NCI-H82 (cell line): ENCODE results near the gene PAMR1.
"Not testable (repeated sequence)": the region's sequence is repeated elsewhere in the genome, so short reads cannot be mapped to it uniquely, and the experiment has no call there.

Experiments
- DNase-seq: peaks from one replicate; lab custom pipeline; 2025; lab: John Stamatoyannopoulos, UW

The PAMR1 gene, protein sequence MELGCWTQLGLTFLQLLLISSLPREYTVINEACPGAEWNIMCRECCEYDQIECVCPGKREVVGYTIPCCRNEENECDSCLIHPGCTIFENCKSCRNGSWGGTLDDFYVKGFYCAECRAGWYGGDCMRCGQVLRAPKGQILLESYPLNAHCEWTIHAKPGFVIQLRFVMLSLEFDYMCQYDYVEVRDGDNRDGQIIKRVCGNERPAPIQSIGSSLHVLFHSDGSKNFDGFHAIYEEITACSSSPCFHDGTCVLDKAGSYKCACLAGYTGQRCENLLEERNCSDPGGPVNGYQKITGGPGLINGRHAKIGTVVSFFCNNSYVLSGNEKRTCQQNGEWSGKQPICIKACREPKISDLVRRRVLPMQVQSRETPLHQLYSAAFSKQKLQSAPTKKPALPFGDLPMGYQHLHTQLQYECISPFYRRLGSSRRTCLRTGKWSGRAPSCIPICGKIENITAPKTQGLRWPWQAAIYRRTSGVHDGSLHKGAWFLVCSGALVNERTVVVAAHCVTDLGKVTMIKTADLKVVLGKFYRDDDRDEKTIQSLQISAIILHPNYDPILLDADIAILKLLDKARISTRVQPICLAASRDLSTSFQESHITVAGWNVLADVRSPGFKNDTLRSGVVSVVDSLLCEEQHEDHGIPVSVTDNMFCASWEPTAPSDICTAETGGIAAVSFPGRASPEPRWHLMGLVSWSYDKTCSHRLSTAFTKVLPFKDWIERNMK

DNA sequence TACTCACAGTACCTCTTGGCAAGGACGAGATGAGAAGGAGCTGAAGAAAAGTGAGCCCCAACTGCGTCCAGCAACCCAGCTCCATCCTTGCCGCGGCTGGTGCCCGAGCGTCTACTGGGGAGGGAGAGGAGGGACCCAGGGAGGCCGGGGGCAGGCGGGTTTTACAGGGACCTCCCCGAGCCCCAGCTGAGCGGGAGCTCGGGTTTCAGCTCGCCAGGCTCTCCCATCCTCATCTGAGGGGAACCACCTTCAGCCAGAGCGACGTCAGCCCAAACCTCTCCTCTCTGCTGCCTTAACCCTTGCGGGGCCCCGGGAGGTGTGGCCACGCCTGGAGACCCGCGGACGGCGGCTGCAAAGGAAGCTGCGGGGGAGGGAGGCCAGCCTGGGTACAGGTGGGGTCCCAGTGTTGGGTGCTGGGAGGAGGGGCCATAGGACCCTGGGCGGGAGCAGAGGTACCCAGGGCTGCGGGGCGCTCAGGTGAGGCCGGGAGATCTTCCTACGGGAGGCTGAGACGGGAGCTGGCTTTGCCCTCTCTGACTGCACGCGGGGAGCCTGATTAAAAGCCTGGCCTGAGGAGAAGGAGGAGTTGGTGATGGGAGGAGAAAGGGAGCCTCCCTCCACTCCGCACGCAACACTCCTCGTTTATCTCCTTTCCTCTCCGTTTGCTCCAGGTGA lies at the start of gene PAMR1:
PAMR1 (minus strand) TSS at position 116 of the 675 bp plus-strand sequence; CDS start at position 85, 31 bp downstream.
- peak; percentile 27 for DNase-seq

DNA sequence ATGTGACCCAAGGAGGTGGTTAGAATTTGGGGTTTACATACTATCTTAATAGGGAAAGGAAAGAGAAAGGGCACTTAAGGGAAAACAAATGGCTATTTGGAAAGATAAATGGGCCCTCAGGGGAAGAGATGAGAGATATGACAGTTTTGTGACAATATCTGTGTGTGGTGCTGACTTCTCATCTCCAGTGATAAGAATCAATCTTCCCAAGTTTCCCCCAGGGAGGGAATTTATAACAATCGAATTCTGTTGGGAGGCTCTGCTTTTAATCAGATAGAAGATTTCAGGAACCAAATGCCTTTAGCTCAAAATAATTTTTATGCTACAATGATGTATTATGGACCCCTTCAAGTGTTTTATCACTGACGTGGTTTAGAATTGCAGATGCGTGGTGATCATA lies 46.3 kb upstream of the PAMR1 start:
- DNase-seq = no peak

DNA sequence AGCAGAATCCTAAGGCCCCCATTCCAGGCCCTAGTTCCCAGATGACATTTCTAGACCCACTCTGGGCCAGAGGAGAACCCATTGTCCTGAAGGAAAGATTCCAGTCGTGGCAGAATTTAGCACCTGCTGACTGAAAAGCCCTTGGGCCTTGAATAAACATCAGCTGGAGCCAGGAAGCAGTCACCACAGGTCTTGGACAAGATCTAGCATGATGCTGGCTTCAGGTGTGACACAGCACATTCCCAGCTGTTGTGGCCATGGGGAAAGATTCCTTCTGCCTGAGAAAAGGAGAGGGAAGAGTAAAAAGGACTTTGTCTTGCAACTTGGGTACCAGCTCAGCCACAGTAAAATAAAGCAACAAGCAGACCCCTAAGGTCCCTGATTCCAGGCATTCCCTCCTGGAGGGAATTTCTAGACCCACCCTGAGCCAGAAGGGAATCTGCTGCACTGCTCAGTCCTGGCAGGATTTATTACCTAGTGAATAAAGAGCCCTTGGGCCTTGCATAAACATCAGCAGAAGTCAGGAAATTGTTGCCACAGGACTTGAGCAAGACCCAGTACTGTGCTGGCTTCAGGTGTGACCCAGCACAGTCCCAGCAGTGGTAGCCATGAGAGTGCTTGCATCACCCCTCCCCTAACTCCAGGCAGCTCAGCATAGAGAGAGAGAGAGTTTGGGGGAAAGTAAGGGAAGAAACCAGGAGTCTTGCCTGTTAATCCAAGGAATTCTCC lies 42.5 kb upstream of the PAMR1 start:
- DNase-seq = no peak

DNA sequence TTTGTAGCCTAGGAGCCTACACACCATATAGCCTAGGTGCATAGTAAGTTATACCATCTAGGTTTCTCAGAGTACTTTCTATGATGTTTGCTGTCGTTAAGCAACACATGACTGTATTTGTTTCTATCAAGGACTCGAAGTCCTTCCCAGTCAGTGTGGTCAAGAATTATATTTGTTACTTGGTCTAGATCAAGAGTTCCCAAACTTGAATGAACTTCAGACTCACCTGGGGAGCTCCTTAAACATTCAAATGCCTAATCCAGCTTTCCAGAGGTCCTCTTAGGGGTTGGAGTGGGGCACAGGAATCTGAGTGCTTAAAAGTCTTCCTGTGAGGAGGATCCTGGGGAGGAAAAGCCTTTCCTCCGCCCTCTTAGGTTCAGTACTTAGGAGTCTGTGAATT lies 41.5 kb upstream of the PAMR1 start:
- DNase-seq = no peak

DNA sequence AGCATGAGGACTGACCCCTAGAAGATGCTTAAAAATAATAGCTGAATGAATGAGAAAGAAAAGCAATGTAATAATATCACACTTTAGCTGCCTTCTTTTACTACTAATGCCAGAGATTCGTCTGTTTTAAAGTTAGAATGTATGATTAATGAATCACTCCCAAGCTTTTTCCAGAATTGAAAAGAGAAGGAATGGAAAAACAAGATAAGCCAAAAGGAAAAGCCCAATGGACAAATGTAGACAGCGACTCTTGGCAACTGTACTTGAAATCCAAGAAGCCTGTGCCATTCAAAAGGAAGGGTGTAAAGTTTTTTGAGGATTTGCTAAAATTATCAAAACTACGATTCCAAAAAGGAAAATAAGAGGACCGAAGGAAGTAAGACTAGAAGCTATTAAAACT lies 40.8 kb upstream of the PAMR1 start:
- no peak for DNase-seq

DNA sequence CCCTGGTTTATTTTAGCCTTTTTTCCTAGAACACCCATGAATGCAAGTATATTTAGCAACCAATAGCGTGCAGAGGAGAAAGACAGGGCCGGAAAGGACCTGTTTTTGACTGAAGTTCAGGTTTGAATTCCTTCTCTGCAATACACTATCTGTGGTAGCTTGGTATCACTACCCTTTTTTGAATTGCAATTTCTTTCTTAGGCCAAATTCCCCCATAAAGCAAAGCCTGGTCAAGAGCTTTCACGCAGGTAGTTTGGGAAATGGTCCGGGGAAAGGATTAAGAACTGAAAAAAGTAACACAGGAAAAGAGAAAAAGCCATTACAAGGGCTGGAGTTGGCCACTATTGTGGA lies 38.8 kb upstream of the PAMR1 start:
- DNase-seq = no peak

DNA sequence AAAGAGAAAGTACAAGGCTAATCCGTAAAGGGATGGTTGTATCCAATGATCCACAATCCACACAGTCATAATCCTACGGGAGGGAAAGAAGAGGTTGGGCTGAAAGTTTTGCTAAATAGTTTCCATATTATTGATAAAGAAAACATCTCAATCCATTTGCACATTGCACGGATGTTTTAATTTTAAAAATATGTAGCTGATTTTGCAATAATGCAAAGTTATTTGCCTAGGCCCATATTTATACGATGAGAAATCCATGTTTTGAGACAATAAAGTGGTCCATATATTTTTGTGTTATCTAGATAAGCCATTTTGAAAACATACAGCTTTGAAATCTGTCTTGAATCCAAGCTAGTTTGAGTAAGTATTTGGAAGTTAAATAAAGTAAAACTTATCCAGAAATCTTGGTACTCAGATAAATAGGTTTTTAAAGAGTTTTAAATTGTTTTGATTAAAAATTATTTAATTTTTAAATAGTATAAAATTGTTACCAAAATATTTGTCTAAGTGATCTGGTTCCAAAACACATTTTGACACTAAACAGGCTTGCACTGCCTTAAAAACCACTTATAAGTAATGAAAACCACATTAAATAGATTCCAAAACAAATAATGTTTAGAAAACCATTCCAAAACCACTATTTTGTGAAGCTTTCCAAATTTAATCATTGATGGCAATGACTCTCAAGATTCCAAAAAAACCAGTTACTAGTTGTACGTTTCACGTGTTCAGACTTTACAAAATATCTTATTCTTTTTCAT lies 38.2 kb upstream of the PAMR1 start:
- DNase-seq = peak; percentile 0

DNA sequence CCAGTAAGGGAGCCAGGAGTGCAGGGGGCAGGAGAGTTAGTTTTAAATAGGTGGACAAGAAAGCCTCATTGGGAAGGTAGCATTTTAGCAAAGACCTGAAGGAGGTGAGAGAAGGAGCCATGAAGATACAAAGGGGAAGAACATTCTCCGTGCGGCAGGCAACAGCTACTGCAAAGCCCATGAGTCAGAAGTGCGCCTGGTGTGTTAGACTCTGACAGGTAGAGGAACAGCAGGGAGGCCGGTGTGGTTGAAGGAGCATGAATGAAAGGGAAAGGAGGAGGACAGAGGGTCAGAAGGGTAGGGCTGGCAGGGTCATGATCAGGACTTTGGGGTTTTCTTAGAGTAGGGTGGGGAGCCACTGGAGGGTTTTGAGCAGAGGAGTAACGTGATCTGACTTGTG lies 34.5 kb upstream of the PAMR1 start:
- no peak for DNase-seq

DNA sequence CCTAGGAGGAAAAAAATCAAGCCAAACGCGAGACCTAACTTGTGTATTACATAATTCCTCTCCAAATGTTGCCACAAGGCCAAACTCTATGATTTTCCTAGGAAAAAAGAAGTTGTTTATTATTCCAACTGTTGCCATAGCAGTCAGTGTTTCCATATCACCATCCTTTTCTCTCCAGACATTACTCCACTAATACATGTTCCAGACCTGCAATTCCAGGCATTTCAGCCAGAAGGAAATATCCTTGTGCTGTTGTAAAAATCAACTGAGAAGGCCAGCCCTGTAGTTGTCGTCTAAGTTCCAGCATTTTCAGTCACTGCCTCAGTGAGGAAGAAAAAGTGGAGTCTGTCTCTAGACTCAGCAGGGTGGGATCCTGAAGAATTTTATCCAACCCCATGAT lies 33.1 kb upstream of the PAMR1 start:
- no peak for DNase-seq

DNA sequence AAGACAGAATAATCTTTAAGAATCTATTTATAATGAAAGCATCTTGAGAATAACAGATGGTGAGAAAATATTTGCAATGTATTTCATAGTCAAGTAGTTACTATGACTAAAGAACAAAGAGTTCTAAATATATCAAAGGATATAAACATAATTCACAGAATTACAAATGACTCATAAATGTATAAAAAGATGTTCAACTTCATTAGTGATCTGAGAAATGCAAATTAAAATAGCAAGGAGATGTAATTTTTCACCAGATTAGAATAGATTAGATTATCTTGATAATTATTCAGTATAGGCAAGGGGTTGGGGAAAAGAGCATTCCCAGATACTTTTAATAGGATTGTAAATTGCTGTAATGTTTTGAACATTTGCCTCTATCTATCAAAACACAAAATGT lies 30.1 kb upstream of the PAMR1 start:
- DNase-seq = no peak

DNA sequence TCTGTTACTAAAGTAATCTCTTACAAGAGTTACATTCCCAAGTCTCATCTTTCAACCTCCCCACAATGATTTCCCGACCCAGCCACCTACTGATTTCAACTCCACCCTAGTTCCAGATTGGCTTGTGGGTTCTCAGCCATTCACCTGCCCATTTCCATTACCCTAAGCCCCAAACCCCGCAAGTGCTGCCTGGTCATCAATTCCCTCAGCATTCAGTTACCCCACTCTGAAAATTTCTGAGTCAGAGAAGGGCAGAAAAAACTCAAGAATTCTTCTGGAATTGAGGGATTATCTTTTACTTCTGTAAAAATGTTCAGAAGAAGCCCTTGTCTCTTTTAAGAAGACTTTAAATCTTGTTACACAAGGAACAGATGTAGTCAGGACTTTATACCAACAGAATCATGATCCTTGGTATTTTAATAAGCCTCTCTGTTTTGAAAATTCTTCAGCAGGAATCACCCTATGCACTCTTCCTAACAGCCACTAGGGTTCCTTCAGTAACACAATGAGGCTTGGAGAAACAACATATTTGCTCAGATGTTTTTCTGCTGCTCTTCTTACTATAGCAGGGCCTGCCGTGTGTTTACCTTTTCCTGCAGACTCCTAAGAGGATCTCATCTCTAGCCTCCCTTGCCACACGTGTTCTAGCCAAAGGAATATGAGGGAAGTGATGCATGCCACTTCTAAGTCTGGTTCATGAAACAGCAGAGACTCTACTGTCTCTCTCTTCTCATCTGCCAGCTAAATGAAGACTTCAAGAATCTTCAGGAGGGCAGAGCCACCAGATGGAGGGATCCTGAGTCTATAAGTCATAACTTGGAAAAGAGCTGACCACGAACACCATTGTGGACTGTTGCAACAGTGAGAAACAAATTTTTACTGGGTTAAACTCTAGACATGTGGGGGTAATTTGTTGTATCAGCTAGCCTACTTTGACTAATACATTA lies 29.3 kb upstream of the PAMR1 start:
- peak; percentile 47 for DNase-seq

DNA sequence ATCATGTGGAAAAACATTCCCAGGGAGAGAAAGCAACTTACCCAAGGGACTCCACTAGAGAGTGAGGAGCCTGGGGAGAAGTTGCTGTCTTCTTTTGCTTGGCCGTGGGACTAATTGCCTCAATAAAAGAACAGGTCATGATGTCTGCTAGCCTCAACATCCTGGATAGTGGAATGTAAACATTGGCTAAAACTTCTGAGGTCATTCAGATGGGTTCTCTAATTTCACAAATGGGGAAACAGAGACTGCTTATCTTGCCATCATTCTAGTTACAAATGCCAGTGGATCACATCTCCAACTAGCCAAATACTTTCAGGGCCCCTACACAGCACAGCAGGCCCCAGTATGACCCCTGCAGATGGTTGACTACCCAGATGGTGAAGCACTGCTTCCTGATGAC lies 28.4 kb upstream of the PAMR1 start:
- DNase-seq = no peak

DNA sequence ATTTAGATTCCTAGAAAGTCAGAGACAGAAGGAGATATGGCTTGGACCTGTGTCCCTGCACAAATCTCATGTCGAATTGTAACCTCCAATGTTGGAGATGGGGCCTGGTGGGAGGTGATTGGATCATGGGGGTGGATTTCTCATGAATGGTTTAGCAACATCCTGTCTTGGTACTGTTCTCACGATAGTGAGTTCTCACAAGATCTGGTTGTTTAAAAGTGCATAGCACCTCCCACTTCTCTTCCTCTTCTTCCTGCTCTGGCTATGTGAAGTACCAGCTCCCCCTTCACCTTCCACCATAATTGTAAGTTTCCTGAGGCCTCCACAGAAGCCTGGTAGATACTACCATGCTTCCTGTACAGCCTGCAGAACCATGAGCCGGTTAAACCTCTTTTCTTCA lies 27.6 kb upstream of the PAMR1 start:
- no peak for DNase-seq

DNA sequence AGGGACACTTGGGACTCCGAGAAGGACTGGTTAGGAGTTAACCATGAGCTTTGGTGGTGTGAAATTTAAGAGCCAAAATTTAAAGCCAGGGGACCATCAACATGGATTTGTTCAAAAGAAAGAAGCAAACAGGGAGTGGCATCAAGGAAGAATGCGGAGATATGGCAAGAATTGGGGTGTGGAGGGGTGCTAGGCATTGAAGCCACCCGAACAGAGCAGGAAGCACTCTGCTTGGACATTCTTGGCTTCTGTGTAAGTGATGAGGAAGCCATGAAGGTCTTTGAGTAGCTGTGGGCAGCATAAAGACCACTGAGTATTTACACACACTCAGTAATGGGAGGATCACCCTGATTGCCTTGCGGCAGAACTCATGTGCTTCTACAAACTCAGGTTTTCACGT lies 27.2 kb upstream of the PAMR1 start:
- no peak for DNase-seq

DNA sequence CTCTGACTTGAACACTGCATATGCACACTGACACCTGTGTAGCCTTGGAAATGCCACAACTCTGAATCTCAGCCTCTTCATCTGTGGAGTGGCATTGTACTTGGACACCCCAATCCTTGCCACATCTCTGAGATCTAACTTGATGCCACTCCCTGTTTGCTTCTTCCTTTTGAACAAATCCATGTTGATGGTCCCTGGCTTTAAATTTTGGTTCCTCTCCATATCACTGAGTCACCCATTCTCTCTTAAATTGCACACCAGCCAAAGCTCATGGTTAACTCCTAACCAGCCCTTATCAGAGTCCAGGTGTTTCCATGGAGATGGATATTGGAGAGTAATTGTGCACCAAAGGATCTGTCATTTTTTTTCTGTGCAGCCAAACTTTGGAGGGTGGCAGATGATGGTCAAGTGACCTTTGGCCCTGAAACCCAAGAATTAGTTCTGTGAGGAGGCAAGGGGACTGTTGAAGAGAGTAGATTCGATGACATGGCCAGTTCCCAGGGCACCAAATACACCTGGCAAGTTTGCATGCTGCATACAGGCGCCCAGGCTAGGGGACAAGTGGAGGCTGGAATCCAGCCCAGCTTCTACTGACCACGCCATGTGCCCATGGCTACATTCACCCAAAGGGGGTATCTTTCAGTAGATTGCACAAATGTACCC lies 25.1 kb upstream of the PAMR1 start:
- no peak for DNase-seq

DNA sequence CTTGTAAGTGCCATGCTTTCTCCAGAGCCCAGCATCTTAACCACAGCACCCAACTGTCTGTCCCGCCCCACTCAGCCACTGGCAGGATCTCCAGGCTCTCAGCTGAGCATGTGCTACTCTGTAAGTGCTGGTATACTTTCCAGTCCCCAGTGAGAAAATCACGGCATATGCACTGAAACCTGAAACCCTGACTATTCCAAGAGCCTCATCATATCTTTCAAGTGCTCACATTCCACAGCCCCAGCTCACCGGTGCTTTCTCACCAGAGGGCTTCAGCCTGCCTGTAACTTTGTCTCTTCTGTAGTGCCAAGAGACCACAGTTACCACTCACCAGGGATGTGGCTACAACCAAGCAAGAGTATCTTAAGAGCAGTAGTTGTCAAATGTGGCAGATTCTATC lies 24.4 kb upstream of the PAMR1 start:
- DNase-seq = peak; percentile 3

DNA sequence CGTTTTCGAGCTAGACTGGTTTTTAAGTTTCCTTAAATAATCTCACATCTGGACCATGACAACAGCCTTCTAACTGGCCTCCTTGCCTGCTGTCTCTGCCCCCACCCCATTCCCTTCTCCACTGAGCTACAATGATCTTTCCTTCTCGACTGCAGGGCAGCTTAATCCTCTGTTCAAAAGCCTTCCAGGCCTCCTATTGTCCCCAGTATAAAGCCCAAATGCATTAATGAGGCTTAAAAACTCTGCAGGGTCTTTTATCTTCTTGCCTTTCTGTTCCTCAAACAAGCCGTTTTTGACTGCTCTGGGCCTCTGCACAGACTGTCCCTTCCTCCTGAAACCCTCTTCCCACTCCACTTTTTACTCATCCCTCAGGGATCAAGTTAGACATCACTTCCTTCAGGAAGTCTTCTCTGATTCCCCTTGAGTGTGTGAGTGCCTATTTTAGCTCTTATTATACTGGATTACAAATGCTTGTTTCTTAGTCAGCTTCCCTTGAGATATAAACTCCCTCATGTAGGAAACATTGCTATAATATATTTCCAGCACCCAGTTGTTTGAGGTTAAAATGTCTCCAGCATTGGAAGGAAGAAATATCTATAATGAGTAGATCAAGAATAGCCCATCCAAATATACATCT lies 23.6 kb upstream of the PAMR1 start:
- peak; percentile 58 for DNase-seq

DNA sequence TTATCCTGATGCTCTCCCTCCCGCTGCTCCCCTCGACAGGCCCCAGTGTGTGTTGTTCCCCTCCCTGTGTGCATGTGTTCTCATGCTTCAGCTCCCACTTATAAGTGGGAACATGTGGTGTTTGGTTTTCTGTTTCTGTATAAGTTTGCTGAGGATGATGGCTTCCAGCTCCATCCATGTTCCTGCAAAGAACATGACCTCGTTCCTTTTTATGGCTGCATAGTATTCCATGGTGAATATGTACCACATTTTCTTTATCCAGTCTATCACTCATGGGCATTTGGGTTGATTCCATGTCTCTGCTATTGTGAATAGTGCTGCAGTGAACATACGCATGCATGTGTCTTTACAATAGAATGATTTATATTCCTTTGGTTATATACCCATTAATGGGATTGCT lies 22.6 kb upstream of the PAMR1 start:
- DNase-seq = not testable (repeated sequence)

DNA sequence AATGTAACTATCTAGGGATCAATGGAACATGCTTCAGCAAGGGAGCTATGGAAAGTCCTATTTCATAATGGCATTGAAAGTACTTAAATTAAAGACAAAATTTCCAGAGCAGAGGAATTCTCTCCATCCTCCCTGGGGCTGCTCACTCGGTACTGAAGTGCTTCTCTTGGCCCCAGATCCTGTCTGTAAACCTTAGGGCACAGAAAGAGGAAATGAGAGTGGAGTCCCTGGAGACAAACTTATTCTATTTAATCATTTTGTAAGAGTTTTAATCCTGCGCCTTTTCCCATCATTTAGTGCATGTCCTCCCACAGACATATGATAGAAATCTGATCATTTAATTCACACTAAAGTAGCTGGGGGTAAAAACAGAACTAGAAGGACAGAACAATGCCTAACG lies 20.9 kb upstream of the PAMR1 start:
- DNase-seq = no peak
